NCI-H1092 treated with DMSO at 0.1 percent for 48 hours (cell line): ENCODE measurements around the gene NKAIN4.
"Not testable (repeated sequence)": the region's sequence is repeated elsewhere in the genome, so short reads cannot be mapped to it uniquely, and the experiment has no call there.

ENCODE experiments used
- DNase-seq: peaks from one replicate; lab custom pipeline; 2025; lab: John Stamatoyannopoulos, UW

NKAIN4 gene

GRCh38 chr20:63255931-63256704 is 1.9 kb upstream of the NKAIN4 start:
- no peak for DNase-seq

GRCh38 chr20:63254606-63255384 is 532 bp upstream of the NKAIN4 start:
- no peak for DNase-seq

DNA sequence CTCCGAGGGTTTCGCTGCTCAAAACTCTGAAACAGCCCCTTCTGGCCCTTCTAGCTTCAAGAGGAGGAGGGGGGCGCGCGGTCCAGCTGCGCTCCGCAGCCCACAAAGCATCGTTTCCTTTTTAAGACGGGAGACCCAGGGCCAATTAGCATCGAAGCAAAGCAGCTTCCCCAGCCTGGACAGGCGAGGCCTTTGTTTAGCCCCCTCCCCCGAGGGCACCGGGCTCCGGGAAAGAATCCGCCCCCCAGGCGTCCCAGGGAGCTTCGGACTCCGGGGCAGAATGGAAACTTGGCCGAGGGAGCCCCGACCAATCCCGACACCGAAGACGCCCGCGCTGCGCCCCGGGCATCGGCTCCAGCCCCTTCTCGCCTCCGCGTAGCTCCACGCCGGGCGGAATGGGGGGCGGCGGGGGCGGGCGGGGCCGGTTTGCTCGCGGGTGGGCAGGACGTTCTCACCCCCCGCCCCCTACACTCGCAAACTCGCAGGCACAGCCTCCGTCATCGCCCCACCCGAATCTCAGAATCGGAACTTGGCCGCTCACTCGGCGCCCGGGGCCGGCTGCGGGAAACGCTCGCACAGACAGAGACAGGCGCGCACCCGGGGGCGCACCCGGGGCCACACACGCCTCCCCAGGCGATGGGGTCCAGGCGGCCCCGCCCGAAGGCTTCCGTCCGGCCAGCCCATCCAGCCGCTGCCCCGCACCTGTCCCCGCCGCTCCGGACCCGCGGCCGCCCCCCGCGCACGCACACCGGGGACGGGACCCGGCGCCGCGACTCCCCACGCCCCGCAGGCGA is 628 bp downstream of the NKAIN4 start:
- DNase-seq: no peak

GRCh38 chr20:63253065-63253437 is 1.2 kb downstream of the NKAIN4 start:
- DNase-seq: no peak

GRCh38 chr20:63252284-63252711 is 2.0 kb downstream of the NKAIN4 start:
- no peak for DNase-seq

- not testable (repeated sequence) for DNase-seq
These were observed 2.9 kb downstream of the NKAIN4 start for GRCh38 chr20:63251350-63251749.

DNA sequence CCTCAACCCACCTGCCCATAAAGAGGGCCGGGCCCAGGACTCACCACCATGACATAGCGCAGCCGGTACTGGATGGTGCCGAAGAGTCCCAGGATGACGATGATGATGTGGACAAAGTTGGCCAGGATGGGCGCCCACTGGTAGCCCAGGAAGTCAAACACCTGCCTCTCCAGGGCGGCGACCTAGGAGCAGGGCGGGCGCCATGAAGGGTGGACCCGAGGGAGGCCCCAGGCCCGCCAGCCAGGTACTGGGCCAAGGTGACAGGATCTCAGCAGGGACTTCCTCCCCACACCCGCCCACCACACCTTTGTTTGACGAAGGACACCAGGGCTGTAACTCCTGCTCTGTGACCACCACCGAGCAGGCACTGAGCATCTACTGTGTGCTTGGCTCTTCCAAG is 4.4 kb downstream of the NKAIN4 start:
- DNase-seq: no peak

DNA sequence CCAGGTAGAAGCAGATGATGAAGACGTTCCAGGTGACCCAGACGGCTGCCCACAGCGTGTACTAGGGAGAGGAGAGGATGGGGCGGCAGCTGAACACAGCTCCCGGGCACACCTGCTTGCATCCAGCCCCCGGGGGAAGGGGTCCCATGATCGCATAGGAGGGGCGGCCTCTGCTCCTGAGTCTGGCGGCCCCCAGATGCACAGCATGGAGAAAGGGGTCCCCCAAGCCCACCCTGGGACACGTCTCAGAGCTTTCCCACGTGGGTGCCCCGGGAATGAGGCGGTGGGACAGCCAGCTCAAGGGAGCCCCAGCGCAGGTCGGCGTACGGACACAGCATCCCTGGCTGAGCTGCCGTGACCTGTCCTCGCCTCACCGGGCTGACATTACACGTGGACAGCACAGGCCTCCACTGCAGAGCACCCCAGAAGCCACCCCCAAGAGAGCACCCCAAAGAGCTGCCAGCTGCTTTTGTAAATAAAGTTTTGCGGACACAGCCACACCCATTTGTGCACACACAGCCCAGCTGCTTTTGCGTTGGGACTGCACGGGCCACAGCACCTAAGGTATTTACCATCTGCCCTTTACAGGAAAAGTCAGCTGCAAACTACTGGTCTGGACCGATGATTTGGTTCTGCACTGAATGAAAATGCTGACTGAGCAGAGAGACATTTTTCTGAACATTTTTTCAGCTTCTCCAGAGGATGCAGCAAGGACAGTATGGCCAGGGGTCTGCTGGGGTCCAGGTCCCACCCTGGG is 5.2 kb downstream of the NKAIN4 start:
- no peak for DNase-seq

DNA sequence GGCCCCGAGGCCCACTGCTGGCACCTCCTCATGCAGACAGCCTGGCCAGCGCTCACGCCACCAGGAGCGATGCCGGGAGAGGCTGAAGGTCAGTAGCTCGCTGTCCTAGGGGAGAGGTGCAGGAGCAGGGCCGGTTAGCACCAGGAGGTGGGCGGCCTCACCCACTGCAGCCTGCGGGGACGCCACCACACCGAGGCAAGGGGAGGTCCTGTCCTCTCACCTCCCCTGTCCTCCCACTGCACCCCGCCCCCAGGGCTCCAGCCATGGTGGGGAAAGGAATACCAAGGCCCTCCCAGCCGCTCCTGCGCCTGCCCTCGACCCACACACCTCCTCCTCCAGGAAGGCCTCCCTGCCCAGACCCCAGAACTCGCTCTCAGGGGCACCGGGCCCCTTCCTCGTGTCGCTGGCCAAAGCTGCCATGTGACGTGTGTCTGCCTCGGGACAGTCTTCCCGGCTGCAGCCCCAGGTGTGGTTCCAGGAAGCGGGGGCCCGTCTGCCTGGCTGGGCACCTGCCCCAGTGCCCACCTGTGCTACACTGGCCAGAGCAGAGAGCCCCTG is 6.5 kb downstream of the NKAIN4 start:
- no peak for DNase-seq

GRCh38 chr20:63246490-63247288 is 7.6 kb downstream of the NKAIN4 start:
- DNase-seq: no peak

GRCh38 chr20:63244468-63244867 is 9.8 kb downstream of the NKAIN4 start:
- no peak for DNase-seq

GRCh38 chr20:63243604-63244247 is 10.5 kb downstream of the NKAIN4 start:
- no peak for DNase-seq

DNA sequence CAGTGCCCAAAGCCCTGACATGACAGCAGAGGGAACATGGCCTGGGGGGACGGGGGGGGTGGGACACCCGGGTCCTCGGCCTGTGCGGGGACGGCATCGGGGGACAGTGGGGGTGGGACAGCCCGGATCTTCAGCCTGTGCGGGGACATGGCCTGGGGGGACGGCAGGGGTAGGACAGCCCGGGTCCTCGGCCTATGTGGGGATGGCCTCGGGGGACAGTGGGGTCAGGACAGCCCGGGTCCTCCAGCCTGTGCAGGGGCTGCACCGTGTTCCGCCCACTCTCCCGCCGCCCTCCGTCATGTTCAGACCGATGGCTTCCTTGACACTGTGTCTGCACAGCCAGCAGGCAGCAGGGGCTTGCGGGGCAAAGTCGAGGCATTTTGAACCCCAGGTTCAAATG is 11.5 kb downstream of the NKAIN4 start:
- no peak for DNase-seq

DNA sequence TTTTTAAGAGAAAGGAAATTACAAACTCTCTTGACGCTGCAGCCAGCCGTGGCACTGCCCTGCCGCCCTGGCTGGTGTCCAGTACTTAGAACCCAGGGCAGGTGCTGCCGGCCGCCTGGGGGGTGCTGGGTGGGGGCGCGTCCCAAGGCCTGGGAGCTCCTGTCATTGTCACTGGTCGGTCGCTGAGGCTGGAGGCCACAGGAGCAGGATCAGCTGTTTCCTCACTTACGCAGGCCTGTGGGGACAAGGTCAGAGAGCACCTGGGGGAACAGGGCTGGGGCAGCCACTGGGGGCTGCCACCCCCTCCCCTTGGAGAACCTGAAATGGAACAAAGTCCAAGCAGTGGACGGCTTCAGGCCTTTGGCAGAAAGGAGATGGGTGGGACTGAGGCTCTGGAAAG is 13.0 kb downstream of the NKAIN4 start:
- peak; percentile 43 for DNase-seq

- DNase-seq: no peak
These were observed 14.3 kb downstream of the NKAIN4 start for GRCh38 chr20:63240004-63240403.

DNA sequence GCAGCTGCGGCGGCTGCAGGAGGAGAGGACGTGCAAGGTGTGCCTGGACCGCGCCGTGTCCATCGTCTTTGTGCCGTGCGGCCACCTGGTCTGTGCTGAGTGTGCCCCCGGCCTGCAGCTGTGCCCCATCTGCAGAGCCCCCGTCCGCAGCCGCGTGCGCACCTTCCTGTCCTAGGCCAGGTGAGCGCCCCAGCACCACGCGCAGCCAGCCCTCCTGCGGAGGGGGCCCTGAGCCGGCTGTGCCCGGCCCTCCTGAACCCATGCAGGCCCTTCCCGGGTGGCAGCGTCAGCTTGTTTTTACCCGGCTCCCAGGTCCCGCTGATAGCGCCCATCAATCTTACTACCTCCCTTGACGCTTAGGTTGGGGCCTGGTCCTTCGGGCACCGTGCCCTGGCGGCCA is 14.8 kb downstream of the NKAIN4 start:
- no peak for DNase-seq

GRCh38 chr20:63238514-63239125 is 15.6 kb downstream of the NKAIN4 start:
- no peak for DNase-seq

GRCh38 chr20:63238031-63238430 is 16.2 kb downstream of the NKAIN4 start:
- no peak for DNase-seq

DNA sequence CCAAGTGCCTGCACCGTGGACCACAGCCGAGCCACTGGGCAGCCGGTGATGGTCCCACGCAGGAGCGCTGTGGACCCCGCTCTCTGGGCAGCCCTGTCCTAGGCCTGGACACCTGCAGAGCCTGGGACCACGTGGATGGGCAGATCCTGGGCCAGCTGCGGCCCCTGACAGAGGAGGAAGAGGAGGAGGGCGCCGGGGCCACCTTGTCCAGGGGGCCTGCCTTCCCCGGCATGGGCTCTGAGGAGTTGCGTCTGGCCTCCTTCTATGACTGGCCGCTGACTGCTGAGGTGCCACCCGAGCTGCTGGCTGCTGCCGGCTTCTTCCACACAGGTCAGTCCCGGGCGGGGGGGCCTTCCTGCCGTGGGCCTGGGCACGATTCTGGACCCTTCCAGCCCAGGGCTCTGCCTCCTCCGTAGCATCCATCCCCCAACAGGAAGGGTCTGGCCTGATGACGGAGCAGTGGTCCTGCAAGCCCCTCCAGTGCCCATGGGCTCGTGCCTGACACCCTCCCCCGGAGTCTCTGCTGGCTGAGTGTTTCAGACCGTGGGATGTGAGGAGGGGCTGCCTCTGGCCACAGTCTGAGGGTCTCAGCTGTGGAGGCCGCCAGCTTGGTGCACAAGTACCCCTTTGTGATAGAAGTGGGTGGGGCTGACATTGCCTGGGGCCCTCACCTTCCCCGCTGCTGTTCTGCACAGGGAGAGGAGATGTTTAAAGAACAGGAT is 18.0 kb downstream of the NKAIN4 start:
- DNase-seq: no peak
